HG02840 (cell line): ENCODE data around the gene CBFA2T3.

Source experiments
- ATAC-seq: cut with Tn5 transposase; IDR thresholded peaks from one replicate; pipeline ENCODE4 v1.9.1; 2021; ENCODE audit warnings: mild to moderate bottlenecking, moderate library complexity, moderate number of reproducible peaks; ENCODE audit not compliant: unreplicated experiment, low FRiP score

The CBFA2T3 gene

GRCh38 chr16:88943131-88943664 lies 33.8 kb downstream of the CBFA2T3 start:
- ATAC-seq, result no peak

GRCh38 chr16:88941913-88942909 lies 34.8 kb downstream of the CBFA2T3 start:
- ATAC-seq, result no peak

DNA sequence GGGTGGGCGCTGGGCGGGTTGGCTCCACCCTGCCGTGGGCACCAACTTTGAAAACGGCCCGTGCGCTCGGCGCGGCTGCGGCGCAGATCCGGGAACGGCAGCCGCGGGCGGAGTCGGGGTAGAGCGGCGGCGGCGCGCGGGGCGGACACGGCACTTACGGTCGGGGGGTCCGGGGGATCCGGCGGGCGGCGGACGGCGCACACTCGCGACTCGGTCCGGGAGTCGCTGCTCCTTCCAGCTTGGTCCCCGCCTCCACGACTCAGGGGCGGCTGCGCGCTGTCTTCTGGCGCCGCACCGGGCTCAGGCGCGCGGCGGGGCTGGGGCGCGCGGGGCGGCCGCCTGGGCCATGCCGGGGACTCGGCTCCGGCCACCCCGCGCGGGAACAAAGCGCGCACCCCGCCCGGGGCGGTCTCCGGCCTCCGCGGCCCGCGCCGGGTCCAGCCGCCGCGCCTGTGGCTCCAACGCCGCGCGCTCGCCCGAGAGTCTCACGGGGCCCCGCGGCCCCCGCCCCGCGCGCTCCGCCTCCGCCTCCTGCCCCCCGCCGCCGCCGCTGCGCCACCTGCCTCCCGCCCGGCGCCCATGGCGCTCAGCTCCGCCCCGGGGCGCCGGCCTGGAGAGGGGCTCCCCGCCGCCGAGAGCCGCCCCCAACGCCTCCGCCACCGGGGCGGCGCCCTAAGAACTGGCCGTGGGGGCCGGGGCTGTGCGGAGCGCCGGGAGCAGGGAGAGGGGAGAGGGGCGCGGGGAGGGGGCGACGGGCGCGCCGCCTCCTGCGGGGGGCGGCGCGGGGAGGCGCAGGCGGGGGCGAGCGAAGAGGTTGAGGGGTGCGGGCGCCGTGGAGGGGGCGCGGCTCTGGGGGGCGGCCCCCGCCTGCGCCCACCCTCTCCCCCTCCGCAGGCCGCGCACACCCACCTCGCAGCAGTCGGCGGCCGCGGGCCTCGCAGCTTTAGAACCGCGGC lies 35.9 kb downstream of the CBFA2T3 start:
- no peak for ATAC-seq

GRCh38 chr16:88939972-88940861 lies 36.8 kb downstream of the CBFA2T3 start:
- ATAC-seq, result no peak

DNA sequence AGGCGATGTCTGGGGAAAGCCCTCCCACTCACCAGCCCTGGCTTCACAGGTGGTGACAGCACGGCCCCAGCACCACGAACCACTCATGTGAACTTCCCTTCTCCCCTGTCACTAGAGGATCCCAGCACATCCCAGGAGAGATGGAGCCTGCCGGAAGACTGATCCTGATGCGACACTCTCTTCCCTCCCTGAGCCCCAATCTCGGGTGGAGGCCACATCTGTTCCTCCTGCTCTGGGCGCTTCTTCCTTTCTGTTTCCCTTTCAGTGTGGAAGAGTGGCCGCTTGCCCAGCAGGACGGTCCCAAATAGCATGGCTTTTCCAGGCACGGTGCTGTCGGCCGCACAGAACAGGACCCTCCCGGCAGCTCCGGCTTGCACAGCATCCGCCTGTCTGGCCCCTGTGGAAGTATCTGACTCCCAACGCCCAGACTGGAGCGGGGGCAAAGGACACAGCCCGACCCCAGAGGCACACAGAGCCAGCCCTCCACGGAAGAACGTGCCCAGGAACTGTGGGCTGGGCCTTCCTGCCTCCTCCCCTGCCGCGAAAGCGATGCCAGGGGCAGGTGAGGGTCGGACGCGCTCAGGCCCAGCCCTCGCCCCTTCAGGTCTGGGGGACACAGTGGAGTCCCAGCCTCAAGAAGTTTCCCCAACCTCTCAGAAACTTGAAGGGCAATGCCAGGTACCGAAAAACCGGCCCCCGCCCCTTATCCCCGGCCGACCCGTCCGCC lies 37.6 kb downstream of the CBFA2T3 start:
- ATAC-seq, result no peak

- ATAC-seq, result no peak
Measured at GRCh38 chr16:88938777-88939244, 38.2 kb downstream of the CBFA2T3 start.

DNA sequence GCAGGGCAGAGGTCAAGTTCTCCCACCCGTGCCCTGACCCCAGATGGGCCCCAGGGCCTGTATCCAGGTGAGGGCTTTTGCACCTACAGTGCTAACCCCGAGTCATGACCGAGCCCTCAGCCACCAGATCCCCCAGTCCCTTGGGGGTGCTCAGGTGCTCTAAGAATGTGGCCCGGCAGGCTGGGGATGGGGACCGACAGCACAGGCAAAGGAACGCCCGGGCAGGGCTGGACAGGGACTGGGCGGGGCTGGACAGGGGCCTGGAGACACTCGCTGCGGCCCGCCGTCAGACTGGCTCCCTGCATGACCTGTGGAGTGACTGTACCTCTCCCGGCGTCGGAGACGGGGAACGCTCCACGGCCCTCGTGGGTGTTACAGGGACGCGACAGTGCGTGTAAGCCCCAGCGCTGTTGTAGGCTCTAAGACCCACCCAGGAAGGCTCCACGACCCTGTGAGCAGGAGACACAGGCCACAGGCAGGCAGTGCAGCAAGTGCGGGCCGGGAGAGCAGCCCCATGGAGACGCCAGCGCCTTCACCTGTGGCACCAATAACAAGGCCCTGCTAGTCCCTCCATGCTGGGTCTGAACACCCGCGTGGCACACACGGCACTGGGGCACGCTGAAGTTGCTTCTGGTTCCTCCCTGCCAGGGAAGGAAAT lies 38.8 kb downstream of the CBFA2T3 start:
- no peak for ATAC-seq

DNA sequence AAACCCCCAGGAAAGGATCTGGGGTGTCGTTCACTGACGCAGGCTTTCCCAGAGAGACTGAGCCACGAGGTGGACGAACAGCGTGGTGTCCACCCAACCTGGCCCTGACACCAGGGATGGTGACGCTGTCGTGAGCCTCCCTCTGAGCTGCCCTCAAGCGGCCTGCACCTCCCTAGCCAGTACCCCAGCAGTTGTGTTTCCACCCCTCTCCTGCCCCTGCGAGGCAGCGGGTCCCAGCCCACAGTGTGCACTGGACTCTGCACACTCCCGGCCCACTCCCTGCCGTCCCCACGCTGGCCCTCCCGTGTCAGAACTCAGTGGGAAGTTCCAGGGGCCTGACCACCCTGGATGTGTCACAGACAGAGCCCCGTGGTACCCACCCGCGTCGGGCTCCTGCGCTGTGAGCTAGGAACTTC lies 39.8 kb downstream of the CBFA2T3 start:
- no peak for ATAC-seq

- ATAC-seq, result no peak
Measured at GRCh38 chr16:88936556-88937205, 40.3 kb downstream of the CBFA2T3 start.

- ATAC-seq, result no peak
Measured at GRCh38 chr16:88936008-88936555, 40.9 kb downstream of the CBFA2T3 start.

DNA sequence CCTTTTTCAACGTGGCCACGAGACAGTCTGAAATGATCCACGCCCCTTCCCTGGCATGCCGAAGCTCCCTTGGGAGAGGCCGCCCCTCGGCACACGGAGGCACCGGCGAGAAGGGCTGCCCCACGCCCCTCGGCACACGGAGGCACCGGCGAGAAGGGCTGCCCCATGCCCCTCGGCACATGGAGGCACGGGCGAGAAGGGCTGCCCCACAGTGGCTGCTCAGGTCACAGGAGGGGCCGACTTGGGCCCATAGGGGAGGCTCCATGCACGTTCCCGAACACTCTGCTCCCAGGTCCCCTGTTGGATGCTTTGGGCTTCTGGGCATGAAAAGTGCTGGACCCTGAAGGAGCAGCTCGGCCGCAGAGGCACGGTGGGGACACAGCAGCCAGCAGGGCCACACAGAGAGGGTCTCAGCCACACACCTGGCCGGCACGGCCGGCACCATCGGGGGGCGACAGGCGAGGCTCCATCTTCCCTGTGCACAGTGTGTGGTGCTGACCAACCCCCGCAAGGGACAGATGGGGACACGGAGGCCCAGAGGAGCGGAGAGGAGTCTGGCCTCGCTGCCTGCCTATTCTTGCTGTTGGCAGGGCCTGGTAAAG lies 42.8 kb downstream of the CBFA2T3 start:
- no peak for ATAC-seq

DNA sequence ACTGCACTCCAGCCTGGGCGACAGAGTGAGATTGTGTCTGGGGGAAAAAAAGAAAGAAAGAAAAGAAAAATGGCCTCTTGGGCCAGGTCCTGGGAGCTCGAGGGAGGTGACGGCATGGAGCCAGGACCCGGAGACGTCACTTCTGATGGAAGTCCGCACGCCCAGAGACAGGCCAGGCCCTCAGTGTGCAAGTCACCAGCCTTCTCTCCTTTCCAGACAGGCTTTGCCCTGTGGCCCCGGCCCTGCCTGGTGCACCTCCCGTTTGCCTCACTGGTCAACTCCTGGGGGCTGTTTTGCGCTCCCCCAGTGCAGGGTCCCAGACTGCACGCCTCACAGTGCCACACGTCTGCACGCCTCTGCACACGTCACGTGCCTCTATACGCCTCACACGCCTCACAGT lies 44.1 kb downstream of the CBFA2T3 start:
- no peak for ATAC-seq

GRCh38 chr16:88931936-88932335 lies 45.1 kb downstream of the CBFA2T3 start:
- no peak for ATAC-seq

- no peak for ATAC-seq
Measured at GRCh38 chr16:88931373-88931900, 45.6 kb downstream of the CBFA2T3 start.

DNA sequence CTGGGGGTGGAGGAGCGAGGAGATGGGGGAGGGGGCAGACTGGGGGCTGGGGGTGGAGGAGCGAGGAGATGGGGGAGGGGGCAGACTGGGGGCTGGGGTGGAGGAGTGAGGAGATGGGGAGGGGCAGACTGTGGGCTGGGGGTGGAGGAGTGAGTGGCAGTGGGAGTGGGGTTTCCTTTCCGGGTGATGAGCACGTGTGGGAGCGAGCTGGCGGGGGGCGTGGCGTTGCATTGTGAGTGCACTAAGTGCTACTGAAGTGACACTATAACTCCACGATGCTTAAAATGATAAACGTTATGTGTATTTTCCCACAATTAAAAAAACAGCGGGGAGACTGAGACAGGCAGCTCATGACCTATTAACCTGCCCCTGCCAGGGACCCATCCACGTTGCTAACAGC lies 46.3 kb downstream of the CBFA2T3 start:
- ATAC-seq, result no peak

GRCh38 chr16:88929091-88929445 lies 47.9 kb downstream of the CBFA2T3 start:
- no peak for ATAC-seq

- no peak for ATAC-seq
Measured at GRCh38 chr16:88928405-88929090, 48.5 kb downstream of the CBFA2T3 start.
